HG03095 (cell line): ENCODE data around the gene HIRA.

Experiments
- ATAC-seq: cut with Tn5 transposase; IDR thresholded peaks from one replicate; pipeline ENCODE4 v1.9.1; 2021; ENCODE audit warnings: moderate library complexity; ENCODE audit not compliant: unreplicated experiment

Gene HIRA

DNA sequence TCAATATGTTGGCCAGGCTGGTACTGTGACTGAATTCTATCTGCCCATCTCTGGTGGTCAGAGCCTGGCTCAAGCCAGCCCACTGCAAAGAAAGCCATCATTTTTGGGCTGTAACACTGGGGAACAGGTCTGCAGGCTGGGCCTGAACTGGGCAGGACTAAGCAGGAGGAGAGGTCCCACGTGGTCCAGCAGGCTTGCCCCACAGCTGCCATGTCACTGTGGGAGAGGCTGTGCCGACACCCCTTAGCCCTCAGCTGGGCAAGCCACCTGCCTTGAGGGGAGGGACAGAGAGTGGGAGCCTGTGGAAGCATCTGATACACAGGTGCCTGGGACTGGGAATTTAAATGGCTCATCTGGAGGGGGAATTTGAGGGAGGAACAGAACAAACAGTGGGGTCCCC lies 73.3 kb downstream of the HIRA start:
- no peak for ATAC-seq

DNA sequence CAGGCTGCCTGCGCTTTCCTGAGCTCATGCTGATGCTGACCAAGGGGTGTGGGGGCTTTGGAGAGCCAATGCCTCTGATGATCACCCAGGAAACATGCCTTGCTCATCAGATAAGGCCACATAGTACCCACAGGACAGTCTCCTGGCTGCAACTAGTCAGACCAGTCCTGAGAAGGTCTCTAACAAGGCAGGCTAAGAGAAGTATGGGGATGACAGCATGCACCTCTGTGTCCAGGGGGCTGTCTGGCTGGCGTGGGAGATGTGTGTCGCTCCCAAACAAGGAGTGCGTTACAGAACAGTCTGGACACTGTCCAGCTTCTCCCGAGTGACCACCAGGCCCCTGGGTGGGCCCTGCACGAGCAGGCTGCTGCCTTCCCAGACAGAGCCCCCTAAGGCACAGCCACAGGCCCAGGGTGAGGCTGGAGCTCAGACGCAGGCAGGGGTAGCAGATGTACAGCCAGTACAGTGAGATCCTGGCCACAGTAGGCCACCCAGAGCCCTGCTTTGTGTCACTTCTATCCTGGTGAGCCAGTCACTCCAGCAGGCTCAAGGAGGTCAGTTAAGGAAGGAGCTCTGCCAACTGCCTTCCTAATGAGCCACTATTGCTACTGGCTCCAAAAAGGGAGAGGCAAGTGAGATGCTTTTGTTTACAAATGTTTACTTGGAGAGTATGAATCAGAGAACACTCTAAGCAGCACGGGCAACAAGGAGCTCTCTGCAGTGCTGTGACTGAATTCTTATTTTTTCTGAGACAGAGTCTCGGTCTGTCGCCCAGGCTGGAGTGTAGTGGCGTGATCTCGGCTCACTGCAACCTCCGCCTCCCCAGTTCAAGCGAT lies 74.0 kb downstream of the HIRA start:
- no peak for ATAC-seq

DNA sequence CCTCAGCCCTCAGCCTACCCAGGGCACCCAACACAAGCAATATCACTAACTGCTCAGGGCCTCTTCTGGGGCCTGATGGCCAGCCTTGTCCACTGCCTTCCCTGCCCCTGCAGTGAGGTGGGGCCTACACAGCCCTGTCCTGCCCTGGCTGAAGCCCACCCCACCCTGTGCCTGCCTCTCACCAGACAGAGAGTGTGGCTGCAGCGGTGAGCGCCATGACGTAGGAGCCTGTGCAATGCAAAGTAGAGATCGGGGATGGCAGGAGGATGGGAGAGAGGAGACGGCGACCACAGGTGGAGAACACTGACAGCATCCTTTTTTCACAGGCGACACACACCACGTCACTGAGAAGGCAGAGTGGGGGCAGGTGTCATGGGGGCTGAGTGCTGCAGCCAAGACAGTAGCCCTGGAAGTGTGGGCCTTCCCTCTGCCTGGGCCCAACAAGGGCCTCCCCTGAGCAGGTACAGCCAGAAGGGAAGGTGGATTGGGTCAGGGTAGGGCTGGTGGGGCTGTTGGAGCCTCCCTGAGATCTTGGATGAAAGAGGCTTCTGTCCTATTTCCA lies 74.7 kb downstream of the HIRA start:
- ATAC-seq: no peak

DNA sequence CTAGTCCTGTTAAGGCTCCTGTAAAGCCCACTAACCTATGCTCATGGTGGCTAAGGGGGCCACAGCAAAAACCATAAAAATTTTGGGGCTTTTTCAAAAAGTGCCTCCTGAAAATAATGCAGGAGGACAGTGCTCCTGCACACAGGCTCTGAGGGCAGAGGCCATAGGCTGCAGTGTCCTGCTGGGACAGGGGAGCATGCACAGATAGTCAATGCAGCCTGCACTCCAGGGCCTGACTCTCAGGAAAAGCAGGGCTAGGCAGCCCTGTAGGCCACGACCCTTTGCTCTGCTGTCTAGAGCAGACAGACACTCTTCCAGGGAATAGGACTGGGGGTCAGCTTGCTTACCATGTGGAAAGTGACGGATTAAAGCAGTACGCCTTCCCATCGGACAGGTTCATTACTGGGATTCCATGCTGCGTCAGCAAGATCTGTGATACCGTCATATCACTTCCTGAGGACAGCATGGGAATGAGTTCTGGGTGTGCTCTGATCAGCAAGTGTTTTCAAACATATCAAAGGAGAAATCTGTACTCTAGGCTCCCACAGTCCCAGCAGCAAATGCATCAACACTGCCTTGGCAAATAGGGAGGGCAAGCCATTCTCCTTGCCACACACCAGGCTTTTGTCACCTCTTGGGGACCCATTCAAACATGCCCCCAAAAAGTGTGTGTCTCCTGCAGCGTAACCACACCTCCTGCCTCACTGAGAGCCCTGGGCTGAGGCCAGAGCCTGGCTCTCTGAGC lies 75.9 kb downstream of the HIRA start:
- no peak for ATAC-seq

DNA sequence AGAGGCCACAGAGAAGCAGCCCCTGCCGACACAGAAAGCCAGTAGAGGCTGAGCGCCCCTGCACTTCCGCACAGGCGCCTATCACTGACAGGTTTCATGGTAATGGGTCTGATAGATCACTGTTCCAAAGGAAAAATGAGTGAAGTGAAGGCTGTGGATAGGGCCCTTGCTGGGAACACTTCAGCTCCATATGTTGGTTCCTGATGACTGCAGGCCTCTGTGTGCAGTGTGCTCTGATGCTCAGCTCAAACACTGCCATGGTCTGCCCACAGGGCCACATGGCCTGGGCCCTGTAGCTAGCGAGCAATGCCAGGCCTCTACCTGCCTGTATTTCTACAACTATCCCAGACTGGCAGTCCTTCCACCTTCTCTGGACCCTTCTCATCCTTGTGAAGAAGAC lies 77.3 kb downstream of the HIRA start:
- no peak for ATAC-seq

DNA sequence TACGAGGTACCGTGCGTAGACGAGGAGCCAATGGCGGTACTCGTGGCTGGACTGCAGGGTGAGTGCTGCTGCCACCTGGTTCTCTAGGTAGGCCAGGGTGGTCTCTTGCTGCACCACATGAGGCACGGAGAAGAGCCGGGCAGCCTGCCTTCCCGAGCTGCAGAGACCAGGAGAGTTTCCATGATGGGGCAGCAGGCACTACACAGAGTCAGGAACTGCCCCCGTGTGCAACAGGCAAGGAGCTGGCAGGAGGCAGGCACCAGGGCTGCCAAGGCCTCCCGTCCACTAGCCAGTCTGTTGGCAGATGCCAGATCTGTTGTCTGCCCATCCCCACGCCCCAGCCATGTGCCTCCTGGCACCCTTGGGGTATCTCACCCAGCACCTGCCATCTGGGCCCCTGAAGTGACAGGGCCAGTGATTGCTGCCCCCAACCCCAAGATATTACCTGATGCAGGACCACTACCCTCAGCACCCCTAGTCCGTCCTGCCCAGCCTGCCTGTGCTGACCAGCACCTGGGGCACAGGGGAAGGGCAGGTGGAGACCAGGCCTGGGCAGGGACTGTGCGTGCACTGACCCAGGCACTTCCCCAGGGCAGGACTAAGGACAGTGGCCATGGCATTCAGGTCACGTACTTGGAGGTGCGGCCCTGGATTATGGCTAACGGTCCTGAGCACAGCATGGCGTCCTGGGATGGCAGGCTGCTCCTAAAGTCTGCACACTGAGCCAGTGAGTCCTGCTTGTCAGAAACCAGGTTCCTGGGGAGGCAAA lies 78.0 kb downstream of the HIRA start:
- ATAC-seq: no peak

DNA sequence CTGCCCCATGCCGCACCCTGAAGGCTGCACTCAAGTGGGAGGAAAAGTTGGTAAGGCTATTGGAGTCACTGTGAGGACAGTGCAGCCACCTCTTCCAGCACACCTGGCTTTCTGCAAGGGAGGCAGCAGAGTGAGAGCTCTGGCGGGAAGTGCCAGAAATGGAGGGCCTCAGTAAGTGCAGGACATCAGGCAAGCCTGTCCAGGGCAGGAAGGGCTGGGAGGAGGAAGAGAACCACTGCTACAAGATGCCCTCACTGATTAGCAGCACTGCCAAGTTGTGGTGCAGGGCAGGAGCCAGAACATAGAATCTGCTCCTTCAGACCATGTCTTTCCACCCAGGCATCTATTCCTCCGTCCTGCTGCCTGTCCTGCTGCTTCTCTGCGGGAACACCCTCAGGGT lies 78.8 kb downstream of the HIRA start:
- no peak for ATAC-seq

DNA sequence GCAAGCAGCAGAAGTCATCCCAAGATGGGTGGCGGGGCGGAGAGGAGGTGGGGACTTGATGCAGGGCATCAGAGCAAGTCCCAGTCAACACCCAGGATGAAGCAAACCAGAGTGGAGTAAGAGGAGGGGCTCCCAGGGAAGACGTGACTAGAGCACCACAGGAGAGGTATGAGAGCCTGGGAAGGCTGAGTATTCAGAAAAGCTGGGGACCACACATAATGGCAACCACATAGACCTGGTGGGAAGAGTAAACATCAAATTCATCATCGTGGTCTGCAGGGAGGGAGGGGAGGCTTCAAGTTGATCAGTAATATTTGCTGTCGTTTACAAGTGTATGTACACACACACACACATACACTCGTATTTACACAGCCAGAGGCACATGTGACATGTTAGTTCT lies 79.3 kb downstream of the HIRA start:
- ATAC-seq: no peak

DNA sequence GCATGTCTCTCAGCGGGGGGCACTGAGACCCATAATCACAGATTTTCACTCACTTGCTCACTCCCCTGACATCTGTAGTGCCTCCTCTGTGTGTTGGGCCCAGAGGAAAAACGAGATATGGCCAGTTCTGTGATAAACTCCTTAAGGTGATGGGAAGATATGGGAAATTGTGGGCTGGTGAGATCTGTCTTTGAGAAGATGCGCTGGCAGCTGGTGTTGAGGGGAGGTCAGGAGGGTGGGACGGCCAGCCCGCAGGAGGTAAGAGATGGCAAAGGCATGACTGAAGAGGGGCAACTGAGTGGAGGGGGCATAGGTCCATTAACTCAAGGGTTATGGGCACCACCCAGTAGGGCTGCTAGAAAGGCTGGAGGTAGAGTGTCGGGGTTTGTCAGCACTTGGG lies 79.9 kb downstream of the HIRA start:
- no peak for ATAC-seq

DNA sequence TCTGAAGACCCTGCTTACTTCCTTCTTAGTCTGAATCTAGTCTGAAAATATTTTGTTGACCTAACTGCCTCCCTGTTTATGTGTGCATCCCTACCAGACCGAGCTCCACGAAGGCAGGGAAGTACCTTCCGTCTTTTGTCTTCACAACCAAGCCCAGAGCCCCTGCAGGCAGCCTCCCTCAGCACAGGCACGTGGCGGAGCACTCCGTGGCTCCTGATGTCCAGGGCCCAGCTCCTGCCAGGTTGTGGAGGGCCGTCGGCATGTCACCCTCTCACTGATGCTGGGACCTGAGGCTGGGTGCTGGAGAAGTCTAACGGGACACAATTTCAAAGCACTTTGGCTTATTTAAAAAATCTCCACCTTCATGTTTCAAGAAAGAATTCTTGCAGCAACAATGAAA lies 80.6 kb downstream of the HIRA start:
- ATAC-seq: no peak

DNA sequence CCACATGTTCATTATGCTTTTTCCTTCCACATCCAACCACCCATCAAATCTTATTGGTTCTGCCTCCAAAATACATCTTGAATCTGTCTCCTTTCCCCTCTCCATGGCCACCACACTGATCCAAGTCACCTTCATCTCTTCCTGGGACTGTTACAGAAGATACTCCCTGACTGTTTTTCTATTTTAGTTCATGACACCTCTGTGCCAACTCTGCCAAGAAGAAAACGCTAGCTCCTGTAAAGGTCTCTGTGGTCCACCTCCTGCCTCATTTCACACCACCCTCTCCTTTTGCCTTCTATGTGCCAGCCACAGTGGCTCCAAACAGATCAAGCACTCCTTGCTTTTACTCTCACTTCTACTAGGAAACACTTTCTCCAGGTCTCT lies 81.1 kb downstream of the HIRA start:
- ATAC-seq: no peak

DNA sequence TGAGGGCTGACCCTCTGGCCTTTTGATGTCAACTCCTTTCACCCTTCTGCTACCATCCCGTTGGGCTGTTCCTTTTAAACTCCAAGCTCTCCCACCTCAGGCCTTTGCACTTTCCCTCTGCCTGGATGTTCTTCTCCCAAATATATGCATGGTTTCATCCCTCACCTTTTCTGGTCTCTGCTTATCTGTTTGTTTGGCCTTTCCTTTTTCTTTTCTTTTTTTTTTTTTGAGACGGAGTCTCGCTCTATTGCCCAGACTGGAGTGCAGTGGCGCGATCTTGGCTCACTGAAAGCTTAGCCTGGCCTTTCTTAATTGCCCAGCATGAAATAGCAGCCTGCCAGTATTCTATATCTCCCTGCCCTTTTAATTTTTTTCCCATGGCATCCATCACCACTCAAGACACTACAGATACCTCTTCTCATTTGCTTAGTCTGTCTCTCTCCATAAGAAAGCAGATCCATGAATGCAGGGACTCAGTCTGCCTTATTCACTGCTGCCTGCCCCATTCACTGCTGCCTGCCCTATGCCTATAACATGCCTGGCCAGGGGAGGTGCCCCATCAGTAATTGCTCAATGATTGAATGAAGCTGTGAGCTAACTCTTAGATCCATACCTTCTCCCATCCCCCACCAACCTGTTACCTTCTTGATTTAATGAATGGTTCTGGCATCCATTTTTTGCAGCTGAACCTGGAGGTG lies 81.6 kb downstream of the HIRA start:
- no peak for ATAC-seq

DNA sequence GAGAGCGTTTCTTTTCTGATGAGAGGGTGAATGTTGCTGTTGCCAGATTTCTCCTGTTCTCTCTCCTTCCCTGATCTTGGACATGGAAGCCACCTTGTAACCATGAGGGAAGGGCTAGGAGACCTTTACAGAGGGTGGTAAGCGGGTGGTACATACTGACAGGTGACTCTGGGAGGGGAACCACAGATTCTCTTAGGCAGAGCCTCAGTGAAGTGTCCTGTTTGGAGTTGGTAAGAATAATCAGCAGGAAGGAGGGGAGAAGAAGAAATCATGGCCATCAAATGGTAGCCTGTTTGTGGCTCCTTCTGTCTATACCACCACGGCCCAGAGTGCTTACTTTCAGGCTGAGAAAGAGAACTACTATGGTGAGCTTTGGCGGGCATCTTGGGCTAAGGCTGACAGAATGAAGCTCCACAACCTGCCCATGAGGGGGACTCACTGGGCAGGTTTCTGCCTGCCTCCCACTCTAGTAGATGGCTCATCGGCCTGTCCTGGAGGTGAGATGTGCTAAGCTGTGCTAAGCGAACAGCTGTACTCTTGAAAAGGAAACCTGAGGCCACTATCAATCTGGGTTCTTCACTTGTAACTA lies 84.8 kb downstream of the HIRA start:
- no peak for ATAC-seq

DNA sequence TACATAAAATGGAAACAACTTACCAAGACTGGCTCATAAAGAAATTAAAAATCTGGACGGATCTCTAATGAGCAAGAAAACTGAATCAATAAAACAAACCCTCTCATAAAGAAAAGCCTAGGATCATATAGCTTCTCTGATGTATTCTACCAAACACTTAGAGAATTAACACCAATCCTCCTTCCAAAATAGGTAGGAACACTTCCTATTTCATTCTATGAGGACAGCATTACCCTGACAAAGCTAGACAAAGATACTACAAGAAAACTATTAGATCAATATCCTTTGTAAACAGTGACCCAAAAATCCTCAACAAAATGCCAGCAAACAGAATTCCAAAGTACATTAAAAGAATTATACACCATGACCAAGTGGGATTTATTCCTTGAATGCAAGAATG lies 87.1 kb downstream of the HIRA start:
- ATAC-seq: no peak

DNA sequence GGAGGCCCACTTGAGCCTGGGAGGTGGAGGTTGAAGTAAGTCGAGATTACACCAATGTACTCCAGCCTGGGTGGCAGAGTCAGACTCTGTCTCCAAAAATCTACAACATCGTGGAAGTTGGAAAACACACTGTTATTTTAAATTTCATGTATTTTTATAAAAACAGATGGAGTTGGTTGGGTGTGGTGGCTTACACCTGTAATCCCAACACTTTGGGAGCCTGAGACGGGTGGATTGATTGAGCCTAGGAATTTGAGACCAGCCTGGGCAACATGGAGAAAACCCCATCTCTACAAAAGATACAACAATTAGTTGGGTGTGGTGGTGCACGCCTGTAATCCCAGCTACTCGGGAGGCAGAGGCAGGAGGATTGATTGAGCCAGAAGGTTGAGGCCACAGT lies 88.1 kb downstream of the HIRA start:
- no peak for ATAC-seq

DNA sequence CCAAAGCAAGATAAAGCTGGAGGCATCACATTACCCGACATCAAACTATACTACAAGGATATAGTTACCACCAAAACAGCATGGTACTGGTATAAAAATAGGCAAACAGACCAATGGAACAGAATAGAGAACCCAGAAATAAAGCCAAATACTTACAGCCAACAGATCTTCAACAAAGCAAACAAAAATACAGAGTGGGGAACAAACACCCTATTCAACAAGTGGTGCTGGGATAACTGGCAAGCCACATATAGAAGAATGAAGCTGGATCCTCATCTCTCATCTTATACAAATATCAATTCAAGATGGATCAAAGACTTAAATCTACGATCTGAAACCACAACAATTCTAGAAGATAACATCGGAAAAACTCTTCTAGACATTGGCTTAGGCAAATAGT lies 90.0 kb downstream of the HIRA start:
- no peak for ATAC-seq

DNA sequence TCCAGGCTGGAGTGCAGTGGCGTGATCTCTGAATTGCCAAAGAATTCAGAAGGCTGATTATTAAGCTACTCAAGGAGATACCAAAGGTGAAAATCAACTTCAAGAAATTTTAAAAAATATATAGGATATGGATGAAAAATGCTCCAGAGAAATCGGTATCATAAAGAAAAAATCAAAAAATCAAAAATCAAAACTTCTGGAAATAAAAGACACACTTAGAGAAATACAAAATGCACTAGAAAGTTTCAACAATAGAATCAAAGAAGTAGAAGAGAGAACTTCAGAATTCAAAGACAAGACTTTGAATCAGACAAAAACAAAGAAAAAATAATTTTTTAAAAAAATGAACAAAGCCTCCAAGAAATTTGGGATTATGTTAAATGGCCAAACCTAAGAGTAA lies 94.4 kb downstream of the HIRA start:
- ATAC-seq: no peak

DNA sequence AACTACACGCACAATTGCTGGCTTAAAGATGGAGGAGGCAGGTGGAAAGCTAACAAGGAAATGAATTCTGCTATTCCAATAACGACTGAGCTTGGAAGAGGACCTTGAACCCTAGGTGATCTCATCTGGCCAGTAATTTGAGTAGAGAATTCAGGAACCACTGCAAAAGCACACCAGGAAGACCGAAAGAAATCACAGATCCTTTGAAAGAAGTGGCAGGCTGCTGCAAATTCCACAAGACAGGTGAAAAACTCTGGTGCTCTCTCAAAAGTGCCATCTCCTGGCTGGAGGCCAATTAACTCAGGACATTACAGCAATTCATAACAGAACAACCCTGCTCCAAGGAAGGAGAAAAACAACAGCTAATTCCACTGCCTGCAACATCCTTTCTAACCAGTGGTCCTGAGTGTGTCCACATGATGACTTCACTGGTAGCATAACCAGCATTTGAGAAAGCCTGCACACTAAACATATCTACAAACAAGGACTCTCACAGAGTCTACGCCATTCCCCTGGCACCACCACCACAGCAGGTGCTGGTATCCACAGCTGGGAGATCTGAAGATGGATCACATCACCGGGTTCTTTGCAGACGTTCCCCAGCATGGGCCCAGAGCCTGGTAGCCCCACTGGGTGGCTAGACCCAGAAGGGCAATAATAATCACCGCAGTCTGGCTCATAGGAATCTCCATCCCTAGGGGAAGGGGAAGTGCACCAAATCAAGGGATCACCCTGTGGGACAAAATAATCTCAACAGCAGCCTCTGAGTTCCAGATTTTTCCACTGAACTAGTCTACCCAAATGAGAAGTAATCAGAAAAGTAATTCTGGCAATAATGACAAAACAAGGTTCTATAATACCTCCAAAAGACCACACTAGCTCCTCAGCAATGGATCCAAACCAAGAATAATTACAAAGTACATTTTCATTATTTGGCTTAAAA lies 95.1 kb downstream of the HIRA start:
- ATAC-seq: no peak

DNA sequence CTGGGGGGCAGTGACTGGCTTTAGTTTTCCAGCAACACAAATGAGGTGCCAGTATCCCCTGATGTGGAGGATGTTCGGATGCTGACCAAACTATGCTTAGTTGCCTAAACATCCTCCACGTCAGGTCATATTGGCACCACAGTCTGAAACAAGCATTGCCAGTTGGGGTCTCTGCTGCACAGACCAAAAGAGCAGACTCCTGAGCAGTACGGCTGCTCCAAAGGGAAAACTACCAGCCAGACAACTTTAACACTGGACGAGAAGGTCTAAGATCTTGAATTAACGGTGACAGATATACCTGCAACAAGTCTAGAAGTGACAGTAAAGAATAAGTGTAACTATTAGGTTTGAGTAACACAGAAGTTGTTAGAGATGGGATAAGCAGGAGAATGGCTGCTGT lies 99.6 kb downstream of the HIRA start:
- ATAC-seq: no peak
